Loucy (cell line): ENCODE results near the gene IRF2BP2.

Experiments used
- H2AFZ ChIP-seq: fragments of 200-600 bp; sonication (generic); 2 replicates; pipeline ENCODE4 v1.6.0; 2016; ENCODE audit warnings: antibody characterized with exemption, mild to moderate bottlenecking, low read length, moderate library complexity
- H3F3A ChIP-seq: fragments of 200-600 bp; 2 replicates; pipeline ENCODE4 v1.6.0; 2016; ENCODE audit warnings: antibody characterized with exemption, low read depth, mild to moderate bottlenecking
- H3K27me3 ChIP-seq: fragments of 200-600 bp; sonication (generic); 2 replicates; pipeline ENCODE4 v1.6.1; 2014; ENCODE audit warnings: low read length, mild to moderate bottlenecking; ENCODE audit not compliant: insufficient read depth, poor library complexity, severe bottlenecking
- H3K36me3 ChIP-seq: fragments of 200-600 bp; sonication (generic); 2 replicates; pipeline ENCODE4 v1.6.1; 2016; ENCODE audit warnings: low read length; ENCODE audit not compliant: insufficient read depth
- H3K4me1 ChIP-seq: fragments of 200-600 bp; sonication (generic); 2 replicates; pipeline ENCODE4 v1.5.1; 2014; ENCODE audit warnings: low read length, mild to moderate bottlenecking; ENCODE audit not compliant: insufficient read depth, poor library complexity, severe bottlenecking
- H3K4me2 ChIP-seq: fragments of 200-600 bp; sonication (generic); 2 replicates; pipeline ENCODE4 v1.6.0; 2014; ENCODE audit warnings: antibody characterized with exemption, low read length, low read depth, mild to moderate bottlenecking; ENCODE audit not compliant: poor library complexity, severe bottlenecking
- H3K4me3 ChIP-seq: fragments of 200-600 bp; sonication (generic); 2 replicates; pipeline ENCODE4 v1.5.1; 2014; ENCODE audit warnings: low read length, mild to moderate bottlenecking, mixed read lengths; ENCODE audit not compliant: poor library complexity, severe bottlenecking
- H3K79me2 ChIP-seq: fragments of 200-600 bp; sonication (generic); 2 replicates; pipeline ENCODE4 v1.6.1; 2014; ENCODE audit warnings: low read length; ENCODE audit not compliant: insufficient read depth
- H3K9ac ChIP-seq: fragments of 200-600 bp; sonication (generic); 2 replicates; pipeline ENCODE4 v1.6.0; 2014; ENCODE audit warnings: mild to moderate bottlenecking, low read depth, low read length, moderate library complexity; ENCODE audit not compliant: poor library complexity, severe bottlenecking
- H3K9me2 ChIP-seq: fragments of 200-600 bp; sonication (generic); replicated peaks from 2 replicates; pipeline ENCODE4 v1.6.1; 2016; ENCODE audit warnings: low read depth, low read length, mixed read lengths
- H3K9me3 ChIP-seq: fragments of 200-600 bp; sonication (generic); 2 replicates; pipeline ENCODE4 v1.6.1; 2014; ENCODE audit warnings: mild to moderate bottlenecking, antibody characterized with exemption, low read length, low read depth; ENCODE audit not compliant: insufficient read depth
- H4K20me1 ChIP-seq: fragments of 200-600 bp; sonication (generic); 2 replicates; pipeline ENCODE4 v1.6.0; 2014; ENCODE audit warnings: antibody characterized with exemption, low read length, mild to moderate bottlenecking; ENCODE audit not compliant: insufficient read depth, poor library complexity, severe bottlenecking
- EZH2phosphoT487 ChIP-seq: fragments of 200-600 bp; IDR thresholded peaks from 2 replicates; pipeline ENCODE4 v1.6.1; 2018; ENCODE audit warnings: antibody characterized with exemption, mild to moderate bottlenecking, moderate library complexity, borderline replicate concordance
- TF ChIP-seq, protein P1 (sequence below): fragments of 200-600 bp; sonication (generic); conservative IDR thresholded peaks from 2 replicates; pipeline ENCODE4 v1.5.1; 2014; ENCODE audit warnings: mild to moderate bottlenecking, antibody characterized with exemption, low read length

IRF2BP2 gene

DNA sequence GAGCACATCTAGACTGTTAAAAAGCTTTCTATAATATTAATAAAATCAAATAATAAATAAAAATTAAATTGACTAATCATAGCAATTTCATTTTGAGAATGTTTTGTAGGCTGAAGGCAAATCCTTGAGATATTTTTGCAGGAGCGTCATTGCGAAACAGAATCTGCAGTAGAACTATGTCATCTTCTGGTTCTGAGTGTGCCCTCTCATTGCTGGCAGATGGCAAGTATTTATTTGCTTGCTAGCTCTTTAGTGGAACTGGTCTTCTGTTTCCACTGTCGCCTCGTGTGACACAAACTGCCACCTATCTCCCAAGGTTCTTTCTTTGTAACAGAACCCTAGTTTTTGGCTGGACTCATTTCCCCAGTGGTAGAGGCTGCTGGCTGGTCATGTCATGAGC is 19.0 kb upstream of the IRF2BP2 start:
- no peak overlapping the region for H3K9ac ChIP-seq
- H3K4me2 ChIP-seq: no peak overlapping the region
- no peaks in the 10 kb centered on the region for H3K36me3 ChIP-seq
- 0 out of 2 replicates have a peak overlapping the region, but pooled peaks have one; percentile 44 for H2AFZ ChIP-seq
- no peaks in the 10 kb centered on the region for H3K4me1 ChIP-seq
- no peaks in the 10 kb centered on the region for H3K27me3 ChIP-seq
- H3K9me2 ChIP-seq: no peaks in the 10 kb centered on the region
- H3K9me3 ChIP-seq: no peaks in the 10 kb centered on the region
- TF ChIP-seq, protein P1, sequence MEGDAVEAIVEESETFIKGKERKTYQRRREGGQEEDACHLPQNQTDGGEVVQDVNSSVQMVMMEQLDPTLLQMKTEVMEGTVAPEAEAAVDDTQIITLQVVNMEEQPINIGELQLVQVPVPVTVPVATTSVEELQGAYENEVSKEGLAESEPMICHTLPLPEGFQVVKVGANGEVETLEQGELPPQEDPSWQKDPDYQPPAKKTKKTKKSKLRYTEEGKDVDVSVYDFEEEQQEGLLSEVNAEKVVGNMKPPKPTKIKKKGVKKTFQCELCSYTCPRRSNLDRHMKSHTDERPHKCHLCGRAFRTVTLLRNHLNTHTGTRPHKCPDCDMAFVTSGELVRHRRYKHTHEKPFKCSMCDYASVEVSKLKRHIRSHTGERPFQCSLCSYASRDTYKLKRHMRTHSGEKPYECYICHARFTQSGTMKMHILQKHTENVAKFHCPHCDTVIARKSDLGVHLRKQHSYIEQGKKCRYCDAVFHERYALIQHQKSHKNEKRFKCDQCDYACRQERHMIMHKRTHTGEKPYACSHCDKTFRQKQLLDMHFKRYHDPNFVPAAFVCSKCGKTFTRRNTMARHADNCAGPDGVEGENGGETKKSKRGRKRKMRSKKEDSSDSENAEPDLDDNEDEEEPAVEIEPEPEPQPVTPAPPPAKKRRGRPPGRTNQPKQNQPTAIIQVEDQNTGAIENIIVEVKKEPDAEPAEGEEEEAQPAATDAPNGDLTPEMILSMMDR: no peak
- no peak for TF ChIP-seq EZH2phosphoT487
- H3K4me3 ChIP-seq: no peak overlapping the region
- no peaks in the 10 kb centered on the region for H4K20me1 ChIP-seq
- no peaks in the 10 kb centered on the region for H3K79me2 ChIP-seq
- H3F3A ChIP-seq: no peaks in the 10 kb centered on the region

DNA sequence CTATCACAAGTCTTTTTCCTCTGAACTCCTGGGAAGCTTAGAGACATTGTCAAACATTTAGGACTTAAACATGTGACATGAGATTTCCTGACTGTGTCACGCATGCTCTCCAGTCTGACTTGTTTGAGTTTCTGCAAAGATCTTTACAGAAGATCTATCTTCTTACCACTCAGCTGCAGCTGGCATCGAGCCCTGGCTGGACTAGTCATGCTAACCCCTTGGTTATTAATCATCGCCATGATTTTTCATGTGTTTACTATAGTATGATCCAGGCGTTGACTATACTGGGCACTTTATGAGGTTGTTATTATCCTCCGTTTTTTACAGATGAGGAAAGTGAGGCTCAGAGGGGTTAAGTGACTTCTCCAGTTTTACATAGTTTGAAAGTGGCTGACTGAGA is 18.1 kb upstream of the IRF2BP2 start:
- H2AFZ ChIP-seq: 0 out of 2 replicates have a peak overlapping the region, but pooled peaks have one; percentile 6
- no peaks in the 10 kb centered on the region for H3K79me2 ChIP-seq
- H3K4me3 ChIP-seq: no peak overlapping the region
- H3K27me3 ChIP-seq: no peaks in the 10 kb centered on the region
- H3K4me1 ChIP-seq: no peaks in the 10 kb centered on the region
- H3K9ac ChIP-seq: no peak overlapping the region
- no peak overlapping the region for H3K4me2 ChIP-seq
- H3K9me3 ChIP-seq: no peaks in the 10 kb centered on the region
- TF ChIP-seq EZH2phosphoT487: no peak
- TF ChIP-seq, protein P1: no peak
- no peaks in the 10 kb centered on the region for H4K20me1 ChIP-seq
- no peaks in the 10 kb centered on the region for H3K9me2 ChIP-seq
- H3F3A ChIP-seq: no peaks in the 10 kb centered on the region
- no peaks in the 10 kb centered on the region for H3K36me3 ChIP-seq

DNA sequence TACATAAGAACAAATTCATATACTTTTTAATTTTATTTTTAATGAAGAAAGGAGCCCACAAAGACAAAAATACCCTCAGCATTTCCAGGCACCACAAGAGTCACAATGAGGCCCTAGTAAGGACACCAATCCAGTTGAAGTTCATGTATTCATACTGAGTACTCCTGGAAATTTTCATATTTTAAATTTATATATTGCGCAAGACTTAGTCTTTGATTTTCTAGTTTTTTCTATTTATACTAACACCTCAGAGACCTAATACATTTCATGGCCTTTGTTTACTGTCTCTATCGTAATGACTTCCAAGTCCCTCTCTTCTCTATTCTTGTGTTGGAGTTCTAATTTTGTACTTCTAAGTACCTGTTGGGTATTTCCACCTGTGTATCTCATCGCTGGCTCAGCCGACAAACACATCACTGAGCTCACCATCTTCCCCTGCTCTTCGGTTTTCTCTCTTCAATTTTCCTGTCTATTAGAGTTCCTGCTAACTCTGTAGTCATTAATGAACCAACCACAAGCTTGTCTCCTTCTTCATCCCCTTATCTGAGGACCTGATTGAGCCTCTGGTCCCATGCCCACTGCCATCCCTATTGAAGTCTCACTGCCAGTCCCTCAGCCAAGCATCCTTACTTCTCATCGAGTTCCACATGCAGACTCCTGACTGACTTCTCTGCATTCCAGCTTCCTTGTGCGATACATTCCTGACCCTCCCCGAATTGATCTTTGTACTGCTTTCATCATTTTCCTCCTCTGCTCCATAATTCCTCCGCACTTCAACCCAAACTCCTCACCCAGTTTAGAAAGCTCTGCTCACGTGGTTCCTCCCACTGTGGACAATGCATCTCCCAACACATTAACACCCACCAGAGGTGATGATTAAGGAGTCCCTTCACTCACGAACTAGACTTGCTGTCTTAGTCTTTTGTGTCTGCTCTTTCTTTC is 17.3 kb upstream of the IRF2BP2 start:
- H3K4me1 ChIP-seq: no peaks in the 10 kb centered on the region
- no peaks in the 10 kb centered on the region for H3K36me3 ChIP-seq
- no peak overlapping the region for H3K9ac ChIP-seq
- no peak for TF ChIP-seq EZH2phosphoT487
- TF ChIP-seq, protein P1: no peak
- H4K20me1 ChIP-seq: no peaks in the 10 kb centered on the region
- H2AFZ ChIP-seq: 0 out of 2 replicates have a peak overlapping the region, but pooled peaks have one; percentile 6
- H3F3A ChIP-seq: no peaks in the 10 kb centered on the region
- H3K4me3 ChIP-seq: no peak overlapping the region
- no peaks in the 10 kb centered on the region for H3K79me2 ChIP-seq
- H3K9me3 ChIP-seq: no peaks in the 10 kb centered on the region
- H3K27me3 ChIP-seq: no peaks in the 10 kb centered on the region
- H3K4me2 ChIP-seq: no peak overlapping the region
- H3K9me2 ChIP-seq: no peaks in the 10 kb centered on the region
